Esophagus squamous epithelium (tissue), 4 donors: Measurements from ENCODE around the gene DTWD2.

Experiments used
- POLR2A ChIP-seq, 4 donors: fragments of 450-650 bp; IDR thresholded peaks; one replicate each; pipeline ENCODE4 v1.6.1; 2017; ENCODE audit warnings: antibody characterized with exemption in 4 of 4, mild to moderate bottlenecking in 4 of 4, moderate library complexity in 3 of 4
- TF ChIP-seq, protein P1 (sequence below), 6 experiments: fragments of 450-650 bp in 4 of 6; fragments of 200-600 bp in 2 of 6; sonication (generic) in 2 of 6; IDR thresholded peaks; one replicate each; pipeline ENCODE4 v1.5.1; 2016 to 2019; ENCODE audit warnings: antibody characterized with exemption in 6 of 6, mild to moderate bottlenecking in 4 of 6, moderate library complexity in 4 of 6

DNA sequence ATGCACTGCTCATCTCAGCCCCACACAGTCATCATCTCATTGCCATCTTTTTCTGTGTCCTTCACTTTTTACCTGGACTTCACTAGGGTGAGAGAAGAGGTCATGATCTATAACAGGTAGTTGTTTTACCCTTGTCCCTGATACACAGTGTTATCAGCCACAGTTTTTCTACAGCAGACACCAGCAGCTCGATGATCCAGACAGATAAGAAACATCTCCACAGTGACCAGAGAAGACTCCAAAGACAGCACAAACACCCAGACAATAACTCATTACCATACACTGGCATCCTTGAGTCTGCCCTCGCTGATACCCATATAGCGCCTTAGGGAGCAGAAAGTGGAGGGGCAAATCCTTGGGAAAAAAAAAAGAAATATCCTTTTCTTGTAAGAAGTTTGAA is 194.1 kb downstream of the DTWD2 start:
- TF ChIP-seq, protein P1, sequence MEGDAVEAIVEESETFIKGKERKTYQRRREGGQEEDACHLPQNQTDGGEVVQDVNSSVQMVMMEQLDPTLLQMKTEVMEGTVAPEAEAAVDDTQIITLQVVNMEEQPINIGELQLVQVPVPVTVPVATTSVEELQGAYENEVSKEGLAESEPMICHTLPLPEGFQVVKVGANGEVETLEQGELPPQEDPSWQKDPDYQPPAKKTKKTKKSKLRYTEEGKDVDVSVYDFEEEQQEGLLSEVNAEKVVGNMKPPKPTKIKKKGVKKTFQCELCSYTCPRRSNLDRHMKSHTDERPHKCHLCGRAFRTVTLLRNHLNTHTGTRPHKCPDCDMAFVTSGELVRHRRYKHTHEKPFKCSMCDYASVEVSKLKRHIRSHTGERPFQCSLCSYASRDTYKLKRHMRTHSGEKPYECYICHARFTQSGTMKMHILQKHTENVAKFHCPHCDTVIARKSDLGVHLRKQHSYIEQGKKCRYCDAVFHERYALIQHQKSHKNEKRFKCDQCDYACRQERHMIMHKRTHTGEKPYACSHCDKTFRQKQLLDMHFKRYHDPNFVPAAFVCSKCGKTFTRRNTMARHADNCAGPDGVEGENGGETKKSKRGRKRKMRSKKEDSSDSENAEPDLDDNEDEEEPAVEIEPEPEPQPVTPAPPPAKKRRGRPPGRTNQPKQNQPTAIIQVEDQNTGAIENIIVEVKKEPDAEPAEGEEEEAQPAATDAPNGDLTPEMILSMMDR (IDR thresholded peaks at IDR 0.05), result no peak
- no peak for TF ChIP-seq POLR2A (IDR thresholded peaks at IDR 0.05)
